C4-2B (cell line): ENCODE data around the gene MAFG.
A peak's percentile ranks its signal among the peaks of the same experiment; 100 is the strongest.

Source experiments
- H3K27ac ChIP-seq: fragments of 450-650 bp; 2 replicates; pipeline ENCODE4 v1.5.1; 2017
- ZFX ChIP-seq: fragments of 450-650 bp; IDR thresholded peaks from 2 replicates; pipeline ENCODE4 v1.6.1; 2017
- TF ChIP-seq, protein P1 (sequence below): fragments of 450-650 bp; conservative IDR thresholded peaks from 2 replicates; pipeline ENCODE4 v1.5.1; 2017; ENCODE audit warnings: mild to moderate bottlenecking

Gene MAFG

GRCh38 chr17:81910840-81911276 lies 16.7 kb downstream of the MAFG start:
- peak; percentile 62; the same call in 1 of the 2 replicates for TF ChIP-seq ZFX
- TF ChIP-seq, protein P1, sequence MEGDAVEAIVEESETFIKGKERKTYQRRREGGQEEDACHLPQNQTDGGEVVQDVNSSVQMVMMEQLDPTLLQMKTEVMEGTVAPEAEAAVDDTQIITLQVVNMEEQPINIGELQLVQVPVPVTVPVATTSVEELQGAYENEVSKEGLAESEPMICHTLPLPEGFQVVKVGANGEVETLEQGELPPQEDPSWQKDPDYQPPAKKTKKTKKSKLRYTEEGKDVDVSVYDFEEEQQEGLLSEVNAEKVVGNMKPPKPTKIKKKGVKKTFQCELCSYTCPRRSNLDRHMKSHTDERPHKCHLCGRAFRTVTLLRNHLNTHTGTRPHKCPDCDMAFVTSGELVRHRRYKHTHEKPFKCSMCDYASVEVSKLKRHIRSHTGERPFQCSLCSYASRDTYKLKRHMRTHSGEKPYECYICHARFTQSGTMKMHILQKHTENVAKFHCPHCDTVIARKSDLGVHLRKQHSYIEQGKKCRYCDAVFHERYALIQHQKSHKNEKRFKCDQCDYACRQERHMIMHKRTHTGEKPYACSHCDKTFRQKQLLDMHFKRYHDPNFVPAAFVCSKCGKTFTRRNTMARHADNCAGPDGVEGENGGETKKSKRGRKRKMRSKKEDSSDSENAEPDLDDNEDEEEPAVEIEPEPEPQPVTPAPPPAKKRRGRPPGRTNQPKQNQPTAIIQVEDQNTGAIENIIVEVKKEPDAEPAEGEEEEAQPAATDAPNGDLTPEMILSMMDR, result no peak
- H3K27ac ChIP-seq, result peak overlapping the region; percentile 91

DNA sequence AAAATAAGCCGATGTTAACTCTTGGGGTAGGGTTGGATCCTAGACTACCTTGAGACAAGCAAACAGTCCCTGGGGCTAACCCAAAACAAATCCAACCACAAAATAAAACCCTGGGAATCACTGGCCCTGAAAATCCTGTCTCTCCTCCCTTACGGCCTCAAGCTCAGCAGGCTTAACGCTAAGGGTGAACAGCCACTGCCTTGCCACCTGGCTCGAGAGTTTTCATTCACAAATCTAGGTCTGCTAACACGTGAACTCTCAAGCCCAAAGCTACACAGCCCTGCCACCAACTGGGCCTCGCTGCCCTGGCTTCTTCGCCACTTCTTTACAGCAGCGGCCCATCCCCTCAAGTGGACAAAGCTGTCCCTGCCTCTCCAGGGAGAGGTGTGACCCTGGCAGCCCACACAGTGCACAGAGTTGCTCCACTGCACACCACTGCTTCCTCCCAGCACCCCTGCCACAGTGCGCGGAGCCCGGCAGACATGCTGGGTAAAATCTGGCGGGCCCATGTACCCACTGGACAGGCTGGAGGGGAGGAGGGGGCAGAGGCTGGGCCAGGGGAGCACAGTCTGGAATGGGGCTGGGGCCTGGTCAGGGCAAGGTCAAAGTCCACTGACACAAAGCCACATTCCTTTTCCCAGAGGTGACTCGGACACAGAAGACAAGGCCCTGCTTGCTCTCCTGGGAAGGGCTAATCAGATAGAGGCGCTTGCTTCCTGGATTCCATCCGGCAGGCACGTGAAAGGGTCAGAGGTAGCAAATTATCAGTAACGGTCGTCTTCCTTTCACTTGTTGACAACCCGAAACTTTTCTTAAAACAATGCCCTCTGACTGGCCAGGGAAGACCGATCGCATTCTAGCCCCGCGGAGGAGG lies 17.3 kb downstream of the MAFG start:
- H3K27ac ChIP-seq, result peak overlapping the region; percentile 91
- TF ChIP-seq, protein P1, result no peak
- no peak for TF ChIP-seq ZFX

DNA sequence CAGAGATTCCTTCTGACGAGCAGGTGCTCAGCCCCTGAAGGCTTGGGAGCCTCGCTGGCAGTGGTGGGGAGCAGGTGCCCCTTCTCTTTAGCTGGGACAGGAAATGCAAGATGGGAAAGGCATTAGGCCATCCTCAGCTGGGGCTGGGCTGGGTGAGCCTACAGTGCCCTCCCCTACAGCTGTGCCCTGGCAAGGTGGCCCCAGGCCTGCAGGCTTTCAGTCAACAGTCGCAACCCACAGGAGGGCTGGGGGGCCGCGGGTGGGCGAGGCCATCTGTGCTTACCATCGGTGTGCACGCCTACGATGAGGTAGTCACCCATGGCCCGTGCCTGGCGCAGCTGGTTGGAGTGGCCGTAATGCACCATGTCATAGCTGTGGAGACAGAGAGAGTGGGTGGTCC lies 18.3 kb downstream of the MAFG start:
- peak overlapping the region; percentile 91 for H3K27ac ChIP-seq
- TF ChIP-seq, protein P1, result no peak
- no peak for TF ChIP-seq ZFX

DNA sequence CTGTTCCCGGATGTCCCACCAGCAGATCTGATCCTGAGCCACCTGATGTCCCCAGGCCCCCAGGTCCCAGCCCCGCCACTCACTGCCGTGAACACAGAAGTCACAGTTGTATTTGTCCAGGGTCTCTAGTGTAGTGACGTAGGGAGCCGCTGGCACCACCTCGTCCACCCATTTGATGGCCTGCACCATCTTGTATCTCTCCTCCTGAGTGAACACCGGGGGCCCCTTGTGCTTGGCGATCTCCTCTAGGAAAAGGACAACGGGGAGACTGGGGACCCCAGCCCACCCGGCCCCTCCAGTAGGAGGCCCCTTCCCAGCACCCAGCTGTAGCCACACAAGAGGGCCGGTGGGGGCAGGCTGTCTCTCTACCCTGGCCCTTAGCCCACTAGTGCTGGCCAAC lies 18.7 kb downstream of the MAFG start:
- H3K27ac ChIP-seq, result no peak overlapping the region
- TF ChIP-seq, protein P1, result no peak
- TF ChIP-seq ZFX, result no peak

DNA sequence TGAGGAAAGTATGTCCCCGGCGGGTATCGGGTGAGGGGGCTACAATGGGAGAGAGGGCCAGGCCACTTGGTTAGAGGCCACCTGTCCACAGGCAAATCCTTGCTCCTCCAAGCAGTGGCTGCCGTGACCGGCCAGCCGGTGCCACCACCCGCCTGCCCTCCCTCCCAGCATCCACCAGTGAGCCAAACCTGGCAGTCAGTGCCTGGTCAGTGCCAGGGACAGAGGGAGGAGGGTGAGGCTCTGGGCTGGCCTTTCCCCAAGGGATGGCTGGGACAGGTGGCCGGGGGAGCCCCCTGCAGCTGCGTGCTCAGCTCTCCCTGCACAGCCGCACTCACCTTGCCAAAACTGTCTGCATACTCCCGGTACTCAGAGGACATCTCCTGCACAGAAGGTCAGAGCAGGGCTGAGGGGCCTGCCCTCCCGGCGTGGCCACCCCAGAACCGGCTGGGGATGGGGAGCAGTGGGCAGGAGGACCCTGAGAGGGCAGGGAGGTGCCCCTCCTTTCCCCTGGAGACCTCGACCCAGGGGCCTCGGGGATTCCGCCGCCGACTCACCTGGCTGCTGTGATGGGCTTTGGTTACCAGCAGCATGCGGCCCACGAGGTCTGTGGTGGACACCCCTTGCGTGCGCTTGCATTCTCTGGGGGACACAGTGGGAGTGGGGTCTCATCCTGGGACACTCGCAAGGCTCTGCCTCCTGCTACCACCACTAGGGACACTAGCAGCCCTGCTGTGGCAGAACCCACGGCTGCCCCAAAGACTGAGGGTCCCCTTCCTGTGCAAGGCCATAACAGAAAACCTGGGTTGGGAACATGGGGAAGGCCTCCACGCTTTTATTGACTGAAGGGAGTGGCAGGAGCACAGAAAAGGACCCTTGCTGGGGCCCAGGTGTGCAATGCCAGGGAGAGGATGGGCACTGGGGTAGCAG lies 20.1 kb downstream of the MAFG start:
- no peak for TF ChIP-seq ZFX
- TF ChIP-seq, protein P1, result no peak
- H3K27ac ChIP-seq, result no peak overlapping the region

- TF ChIP-seq, protein P1, result no peak
- TF ChIP-seq ZFX, result no peak
Measured at GRCh38 chr17:81906476-81907218, 20.9 kb downstream of the MAFG start.

More at GRCh38 chr17:81906476-81907218, 20.9 kb downstream of the MAFG start:
- no peak overlapping the region for H3K27ac ChIP-seq
